SH-SY5Y (cell line): ENCODE measurements around the gene EPHB2.

Experiments used
- GATA2 ChIP-seq: IDR thresholded peaks from 2 replicates; pipeline ENCODE4 v1.6.1; 2011; ENCODE audit warnings: mild to moderate bottlenecking, low read depth, low read length
- GATA3 ChIP-seq: IDR thresholded peaks from 2 replicates; pipeline ENCODE4 v1.6.1; 2011; ENCODE audit warnings: low read depth, mild to moderate bottlenecking, low read length, moderate library complexity

Gene EPHB2

GRCh38 chr1:22769932-22770331, 59.3 kb downstream of the EPHB2 start:
- TF ChIP-seq GATA2: no peak
- no peak for TF ChIP-seq GATA3

DNA sequence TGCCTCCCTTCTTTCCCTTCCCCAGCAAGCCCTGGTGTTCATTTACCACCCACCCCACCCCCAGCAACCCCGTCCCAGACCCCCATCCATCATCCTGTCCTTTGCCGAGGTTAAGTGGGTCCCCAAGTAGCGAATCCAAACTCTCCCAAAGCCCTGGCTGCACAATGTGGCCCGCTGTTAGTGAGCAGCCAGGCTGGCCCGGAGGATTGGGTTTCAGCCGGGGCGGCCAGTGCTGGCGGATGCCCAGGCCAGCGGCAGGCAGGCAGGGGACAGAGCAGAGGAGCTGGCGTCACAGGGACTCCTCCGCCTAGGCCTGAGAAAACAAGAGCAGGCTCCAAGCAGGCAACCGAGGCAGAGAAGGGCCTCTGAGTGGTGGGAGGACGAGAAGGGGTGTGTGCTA, 61.4 kb downstream of the EPHB2 start:
- TF ChIP-seq GATA3 (no peak), GATA2 (no peak)

DNA sequence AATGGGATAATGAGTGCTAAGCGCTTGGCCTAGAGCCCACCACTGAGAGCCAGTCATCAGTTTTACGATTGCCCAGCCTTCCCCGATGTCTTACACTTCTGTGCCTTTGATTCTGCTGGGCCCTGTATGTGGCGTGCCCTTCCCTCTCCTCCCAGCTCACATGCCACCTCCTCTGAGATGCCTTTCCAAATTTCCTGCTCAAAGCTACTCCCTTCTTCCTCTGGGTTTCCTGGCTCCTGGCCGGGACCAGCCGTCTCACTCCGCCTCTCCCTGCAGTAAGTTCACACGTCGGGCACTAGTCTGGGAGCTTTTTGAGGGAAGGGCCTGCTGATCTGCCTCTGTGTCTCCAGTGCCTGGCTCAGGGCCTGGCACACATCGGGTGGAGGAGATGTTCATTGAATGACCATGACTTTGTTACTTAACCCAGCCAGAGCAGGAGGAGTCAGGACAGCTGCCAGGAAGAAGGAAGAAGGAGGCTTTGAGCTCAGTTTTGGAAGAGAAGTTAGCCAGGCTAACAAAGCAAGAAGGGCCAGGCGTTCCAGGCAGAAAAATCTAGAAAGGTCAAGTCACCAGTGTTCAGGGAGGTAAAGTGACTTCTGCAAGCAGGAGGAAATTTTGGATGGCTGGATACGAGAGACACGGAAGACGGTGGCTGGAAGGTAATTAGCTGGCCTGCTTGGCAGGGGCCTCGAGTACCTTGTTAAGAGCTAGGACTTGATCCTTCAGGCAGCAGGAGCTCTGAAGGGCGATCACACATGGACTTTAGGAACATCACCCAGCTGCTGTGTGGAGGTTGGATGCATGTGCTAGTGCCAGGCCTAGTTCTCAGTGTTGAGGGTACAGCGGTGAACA, 63.6 kb downstream of the EPHB2 start:
- no peak for TF ChIP-seq GATA3
- TF ChIP-seq GATA2: no peak

DNA sequence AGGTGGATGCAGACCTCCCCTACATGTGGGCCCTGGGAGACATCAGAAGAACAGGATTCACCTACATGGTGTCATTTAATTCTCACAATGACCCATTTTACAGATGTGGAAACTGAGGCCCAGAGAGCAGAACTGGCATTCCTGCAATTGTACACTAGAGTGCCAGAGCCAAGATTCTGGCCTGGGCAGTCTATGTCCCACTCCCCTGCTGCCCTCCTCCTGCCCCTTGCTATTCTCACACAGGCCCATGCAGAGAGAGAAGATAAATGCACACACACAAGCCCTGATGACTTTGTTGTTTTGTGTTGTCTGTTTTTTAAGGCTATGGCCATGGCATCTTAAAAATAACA, 64.2 kb downstream of the EPHB2 start:
- no peak for TF ChIP-seq GATA2
- TF ChIP-seq GATA3: no peak

GRCh38 chr1:22775478-22775877, 64.8 kb downstream of the EPHB2 start:
- TF ChIP-seq GATA3 (no peak), GATA2 (no peak)

GRCh38 chr1:22776035-22776613, 65.5 kb downstream of the EPHB2 start:
- TF ChIP-seq GATA2: no peak
- no peak for TF ChIP-seq GATA3

- TF ChIP-seq GATA3 (no peak), GATA2 (no peak)
Observed at GRCh38 chr1:22777388-22778057, 66.9 kb downstream of the EPHB2 start.

- TF ChIP-seq GATA3 (no peak), GATA2 (no peak)
Observed at GRCh38 chr1:22778408-22778807, 67.8 kb downstream of the EPHB2 start.

GRCh38 chr1:22778862-22779520, 68.4 kb downstream of the EPHB2 start:
- TF ChIP-seq GATA2: no peak
- no peak for TF ChIP-seq GATA3

GRCh38 chr1:22780696-22781095, 70.1 kb downstream of the EPHB2 start:
- TF ChIP-seq GATA2: no peak
- TF ChIP-seq GATA3: no peak

- TF ChIP-seq GATA2 (no peak), GATA3 (no peak)
Observed at GRCh38 chr1:22781483-22781882, 70.8 kb downstream of the EPHB2 start.

DNA sequence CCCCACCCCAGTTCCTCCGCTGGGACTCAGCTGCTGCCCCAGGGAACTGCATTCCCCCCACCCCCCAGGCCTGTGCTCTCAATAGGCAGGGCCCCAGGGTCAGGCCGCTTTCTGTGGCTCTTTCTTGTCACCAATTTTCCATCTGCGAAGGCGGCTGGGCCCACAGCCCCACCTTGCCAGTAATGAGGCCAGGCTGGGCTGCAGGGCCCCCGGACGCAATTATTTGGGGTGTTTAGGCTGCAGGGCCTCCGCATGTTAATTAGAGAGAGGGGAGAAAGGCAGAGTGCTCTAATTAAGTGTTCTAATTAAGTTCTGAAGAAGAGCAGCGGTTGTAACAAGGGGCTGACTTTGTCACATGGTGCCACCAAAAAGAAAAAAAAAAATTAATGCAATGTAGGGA, 71.8 kb downstream of the EPHB2 start:
- TF ChIP-seq GATA3: no peak
- no peak for TF ChIP-seq GATA2

- TF ChIP-seq GATA2: no peak
- TF ChIP-seq GATA3: no peak
Observed at GRCh38 chr1:22784317-22784716, 73.7 kb downstream of the EPHB2 start.

DNA sequence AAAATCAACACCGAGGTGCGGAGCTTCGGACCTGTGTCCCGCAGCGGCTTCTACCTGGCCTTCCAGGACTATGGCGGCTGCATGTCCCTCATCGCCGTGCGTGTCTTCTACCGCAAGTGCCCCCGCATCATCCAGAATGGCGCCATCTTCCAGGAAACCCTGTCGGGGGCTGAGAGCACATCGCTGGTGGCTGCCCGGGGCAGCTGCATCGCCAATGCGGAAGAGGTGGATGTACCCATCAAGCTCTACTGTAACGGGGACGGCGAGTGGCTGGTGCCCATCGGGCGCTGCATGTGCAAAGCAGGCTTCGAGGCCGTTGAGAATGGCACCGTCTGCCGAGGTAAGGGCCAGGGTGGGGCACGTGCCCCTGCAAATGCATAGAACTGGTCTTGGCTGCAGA, 74.1 kb downstream of the EPHB2 start:
- no peak for TF ChIP-seq GATA2
